Neuronal stem cell (in vitro differentiated cells): ENCODE data around the gene CNIH2.

Experiments
- DNase-seq: peaks from one replicate; pipeline ENCODE4 v3.0.0-alpha.2; 2013; ENCODE audit warnings: low spot score
- H2AFZ ChIP-seq: one replicate; pipeline ENCODE4 v1.6.1; 2013; ENCODE audit warnings: mild to moderate bottlenecking, low read length, inconsistent platforms
- H2AK5ac ChIP-seq: 2 replicates; pipeline ENCODE4 v1.6.1; 2013; ENCODE audit warnings: low read depth, mild to moderate bottlenecking, inconsistent platforms, low read length, moderate library complexity, mixed read lengths
- H2BK120ac ChIP-seq: 2 replicates; pipeline ENCODE4 v1.6.1; 2013; ENCODE audit warnings: low read depth, mild to moderate bottlenecking, inconsistent platforms, low read length, moderate library complexity, mixed read lengths
- H2BK12ac ChIP-seq: one replicate; pipeline ENCODE4 v1.6.1; 2013; ENCODE audit warnings: low read length, inconsistent platforms
- H2BK15ac ChIP-seq: 2 replicates; pipeline ENCODE4 v1.6.1; 2013; ENCODE audit warnings: mild to moderate bottlenecking, low read length, inconsistent platforms, mixed read lengths
- H2BK5ac ChIP-seq: one replicate; pipeline ENCODE4 v1.6.1; 2013; ENCODE audit warnings: inconsistent platforms, mild to moderate bottlenecking, low read length, moderate library complexity
- H3K14ac ChIP-seq: one replicate; pipeline ENCODE4 v1.6.1; 2013; ENCODE audit warnings: low read length, inconsistent platforms
- H3K18ac ChIP-seq: 2 replicates; pipeline ENCODE4 v1.6.1; 2013; ENCODE audit warnings: low read length, inconsistent platforms
- H3K23ac ChIP-seq: 2 replicates; pipeline ENCODE4 v1.6.1; 2013; ENCODE audit warnings: low read depth, mild to moderate bottlenecking, mixed read lengths, low read length, inconsistent platforms; ENCODE audit not compliant: poor library complexity
- H3K27ac ChIP-seq: replicated peaks from 3 replicates; pipeline ENCODE4 v1.5.1; 2013; ENCODE audit warnings: low read length, inconsistent platforms
- H3K27me3 ChIP-seq, 3 experiments: 2 replicates each; pipeline ENCODE4 v1.6.1; 2013; ENCODE audit warnings: low read length in 3 of 3, mild to moderate bottlenecking in 2 of 3, inconsistent platforms in 1 of 3, low read depth in 1 of 3, mixed read lengths in 1 of 3, moderate library complexity in 1 of 3; ENCODE audit not compliant: control insufficient read depth in 3 of 3, insufficient read depth in 3 of 3
- H3K36me3 ChIP-seq, 2 donors: replicated peaks in 1 of 2; 2 replicates each; pipeline ENCODE4 v1.6.1; 2013; ENCODE audit warnings: low read length in 2 of 2; ENCODE audit not compliant: control insufficient read depth in 2 of 2, insufficient read depth in 2 of 2
- H3K4ac ChIP-seq: 2 replicates; pipeline ENCODE4 v1.6.1; 2013; ENCODE audit warnings: inconsistent platforms, mild to moderate bottlenecking, low read length, moderate library complexity
- H3K4me1 ChIP-seq, 2 donors: 1 replicate in 1 of 2; 2 replicates in 1 of 2; pipeline ENCODE4 v1.6.1; 2013; ENCODE audit warnings: low read length in 2 of 2, low read depth in 1 of 2; ENCODE audit not compliant: control insufficient read depth in 2 of 2, insufficient read depth in 1 of 2
- H3K4me2 ChIP-seq: one replicate; pipeline ENCODE4 v1.6.1; 2013; ENCODE audit warnings: mild to moderate bottlenecking, low read length, inconsistent platforms; ENCODE audit not compliant: insufficient read depth, poor library complexity, severe bottlenecking
- H3K4me3 ChIP-seq, 2 donors: 2 replicates each; pipeline ENCODE4 v1.5.1; 2013; ENCODE audit warnings: low read length in 2 of 2, mild to moderate bottlenecking in 2 of 2, inconsistent platforms in 1 of 2, moderate library complexity in 1 of 2
- H3K79me1 ChIP-seq: one replicate; pipeline ENCODE4 v1.6.1; 2013; ENCODE audit warnings: low read depth, mild to moderate bottlenecking, inconsistent platforms, low read length, moderate library complexity
- H3K9ac ChIP-seq: one replicate; pipeline ENCODE4 v1.6.1; 2013; ENCODE audit warnings: mild to moderate bottlenecking, low read depth, low read length, inconsistent platforms; ENCODE audit not compliant: poor library complexity
- H3K9me3 ChIP-seq, 2 donors: replicated peaks in 1 of 2; 2 replicates each; pipeline versions ENCODE3 to v1.6.1; 2013; ENCODE audit warnings: low read length in 2 of 2, mild to moderate bottlenecking in 2 of 2, inconsistent platforms in 1 of 2, low read depth in 1 of 2, mixed read lengths in 1 of 2, moderate library complexity in 1 of 2; ENCODE audit not compliant: control insufficient read depth in 2 of 2, insufficient read depth in 1 of 2
- H4K8ac ChIP-seq: one replicate; pipeline ENCODE4 v1.6.1; 2013; ENCODE audit warnings: low read depth, mild to moderate bottlenecking, inconsistent platforms, low read length, moderate library complexity
- H4K91ac ChIP-seq: one replicate; pipeline ENCODE4 v1.6.1; 2013; ENCODE audit warnings: low read length, low read depth, mild to moderate bottlenecking, inconsistent platforms; ENCODE audit not compliant: poor library complexity
- WGBS, 2 donors: extraction: QIAGEN DNeasy Blood & Tissue Kit; methylation state at CpG; one replicate each; pipeline ENCODE4 v1.1.7; 2013; ENCODE audit warnings: missing lambda C conversion rate in 2 of 2, mixed read lengths in 1 of 2; ENCODE audit not compliant: insufficient read length in 2 of 2, insufficient replicate concordance in 1 of 2; ENCODE audit errors: extremely low coverage in 2 of 2; 5-methylcytosine and 5-hydroxymethylcytosine counted together

Gene CNIH2

DNA sequence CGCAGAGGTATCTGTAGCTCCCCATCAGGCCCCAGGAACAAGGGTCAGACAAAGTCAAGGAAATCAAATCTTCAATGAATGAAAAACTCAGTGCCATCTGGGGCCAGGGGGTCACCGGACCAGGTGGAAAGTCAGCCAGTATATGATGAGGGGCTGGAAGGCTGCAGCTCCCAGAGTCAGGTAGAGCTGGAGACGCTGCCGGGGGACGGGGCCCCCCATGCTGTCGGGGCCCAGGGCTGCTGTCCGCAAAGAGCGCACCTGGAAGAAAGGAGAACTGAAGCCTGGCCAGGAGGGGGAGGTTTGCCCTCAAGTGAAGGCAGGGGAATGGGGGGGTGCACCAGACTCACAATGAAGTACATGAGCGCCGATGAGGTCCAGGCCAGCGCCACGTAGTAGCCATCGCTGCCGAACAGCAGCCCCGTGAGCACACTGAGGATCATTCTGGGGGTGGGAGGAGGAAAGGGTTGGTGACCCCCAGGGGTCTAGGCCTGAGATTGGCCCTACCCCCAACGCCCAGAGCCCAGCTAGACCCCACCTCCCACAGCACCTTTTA is 6.6 kb downstream of the CNIH2 start:
- H3K18ac ChIP-seq: no peak overlapping the region
- H3K4me3 ChIP-seq: no peak overlapping the region
- no peak overlapping the region for H2BK5ac ChIP-seq
- no peak overlapping the region for H2BK12ac ChIP-seq
- peaks cover 4% of the 10 kb centered on the region for H3K79me1 ChIP-seq
- no peak for DNase-seq
- H3K14ac ChIP-seq: no peak overlapping the region
- no CpG with 5 or more reads among the region's 16 CpGs for WGBS, 2 donors
- H4K91ac ChIP-seq: no peak overlapping the region
- no peak overlapping the region for H2AFZ ChIP-seq
- no peaks in the 10 kb centered on the region for H3K27me3 ChIP-seq
- no peak overlapping the region for H3K27ac ChIP-seq
- no peak overlapping the region for H3K9ac ChIP-seq
- no peak overlapping the region for H2BK15ac ChIP-seq
- H3K4ac ChIP-seq: no peak overlapping the region
- no peak overlapping the region for H2BK120ac ChIP-seq
- H3K4me1 ChIP-seq: peaks cover 25 to 36% of the 10 kb centered on the region in 2 donors
- no peak overlapping the region for H3K23ac ChIP-seq
- H3K9me3 ChIP-seq: no peaks in the 10 kb centered on the region
- H2AK5ac ChIP-seq: peak overlapping the region; percentile 29
- H3K36me3 ChIP-seq: peaks cover 21 to 58% of the 10 kb centered on the region in 2 donors
- H3K4me2 ChIP-seq: no peak overlapping the region
- no peak overlapping the region for H4K8ac ChIP-seq

DNA sequence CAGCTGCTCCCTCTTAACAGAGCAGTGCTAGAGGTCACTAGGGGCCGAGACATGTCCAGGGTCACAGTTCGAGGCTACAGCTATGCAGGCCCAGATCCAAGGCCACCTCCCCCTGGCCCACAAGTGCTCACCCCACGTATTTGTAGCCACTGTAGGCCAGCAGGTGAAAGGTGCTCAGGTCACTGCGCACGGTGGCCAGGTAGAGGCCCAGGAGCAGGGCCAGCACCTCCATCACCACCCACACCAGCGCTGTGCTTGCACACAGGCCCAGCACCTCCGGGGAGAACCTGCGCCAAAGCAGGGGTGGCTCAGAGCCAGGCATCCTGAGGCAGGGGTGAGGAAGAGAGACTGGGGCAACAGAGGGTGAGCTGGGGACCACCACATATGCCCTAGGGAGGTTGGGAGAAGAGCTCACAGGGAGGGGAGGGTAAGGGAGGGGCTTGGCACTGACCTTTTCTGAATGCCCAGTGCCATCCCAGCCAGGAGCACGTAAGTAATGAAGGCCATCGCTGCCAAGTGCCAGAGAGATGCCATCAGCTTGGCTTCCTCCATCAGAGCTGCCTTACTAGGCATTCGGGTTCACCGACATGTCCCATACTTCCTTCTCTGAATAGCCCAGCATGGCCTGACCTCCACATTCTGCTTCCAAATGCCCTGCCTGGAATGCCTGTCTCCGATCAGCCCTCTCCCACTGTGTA is 7.4 kb downstream of the CNIH2 start:
- Histone ChIP-seq H3K4me1 (peaks cover 28 to 33% of the 10 kb centered on the region in 2 donors), H4K91ac (no peak overlapping the region), H2AK5ac (peak overlapping the region; percentile 47), H3K9me3 (no peaks in the 10 kb centered on the region), H3K36me3 (peaks cover 21 to 58% of the 10 kb centered on the region in 2 donors), H2BK5ac (peak overlapping the region; percentile 35), H3K4me2 (no peak overlapping the region), H3K27ac (no peak overlapping the region), H3K79me1 (peaks cover 4% of the 10 kb centered on the region), H3K4ac (no peak overlapping the region), H3K27me3 (peaks cover 0 to 5% (median 4%) of the 10 kb centered on the region in 3 experiments), H3K14ac (no peak overlapping the region), H2BK15ac (no peak overlapping the region), H2BK120ac (no peak overlapping the region), H3K18ac (no peak overlapping the region), H3K23ac (peak overlapping the region; percentile 74), H3K4me3 (no peak overlapping the region), H2BK12ac (no peak overlapping the region), H4K8ac (no peak overlapping the region), H2AFZ (no peak overlapping the region), H3K9ac (no peak overlapping the region)
- DNase-seq: no peak
- no CpG with 5 or more reads among the region's 13 CpGs for WGBS, 2 donors

DNA sequence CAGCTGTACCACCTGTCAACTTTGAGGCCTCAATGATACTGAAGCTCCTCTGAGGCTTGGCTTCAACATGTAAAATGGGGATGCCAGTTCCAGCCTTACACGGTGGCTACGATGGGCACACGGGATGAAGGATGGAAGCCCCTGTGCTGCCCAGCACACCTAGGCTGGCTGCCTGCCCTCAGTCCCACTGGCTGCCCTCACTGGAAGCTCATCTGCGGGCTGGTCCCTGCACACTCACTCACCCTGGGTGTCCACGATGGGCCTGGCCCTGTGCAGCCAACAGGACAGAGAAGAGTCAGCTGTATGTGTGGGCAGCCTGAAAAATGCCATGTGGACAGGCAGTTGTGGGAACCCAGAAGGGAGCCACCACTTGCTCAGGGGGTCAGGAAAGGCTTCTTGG is 8.7 kb downstream of the CNIH2 start:
- Histone ChIP-seq H3K4me3 (peak overlapping the region in 1 of 2 donors; percentile 46), H3K4me2 (no peak overlapping the region), H2BK12ac (no peak overlapping the region), H2BK120ac (no peak overlapping the region), H3K27ac (no peak overlapping the region), H3K27me3 (peaks cover 6 to 17% (median 16%) of the 10 kb centered on the region in 3 experiments), H3K9ac (peak overlapping the region; percentile 82), H3K23ac (no peak overlapping the region), H4K8ac (no peak overlapping the region), H3K18ac (no peak overlapping the region), H3K36me3 (peaks cover 19 to 48% of the 10 kb centered on the region in 2 donors), H3K4ac (no peak overlapping the region), H2BK5ac (no peak overlapping the region), H3K9me3 (peaks cover 0 to 4% of the 10 kb centered on the region in 2 donors), H3K14ac (no peak overlapping the region), H3K79me1 (peaks cover 4% of the 10 kb centered on the region), H2AK5ac (no peak overlapping the region), H2BK15ac (no peak overlapping the region), H4K91ac (no peak overlapping the region), H3K4me1 (peaks cover 20 to 22% of the 10 kb centered on the region in 2 donors), H2AFZ (no peak overlapping the region)
- no CpG with 5 or more reads among the region's 5 CpGs for WGBS, 2 donors
- DNase-seq: no peak

GRCh38 chr11:66287211-66287888 is 9.4 kb downstream of the CNIH2 start:
- H3K27me3 ChIP-seq: peaks cover 11 to 23% (median 23%) of the 10 kb centered on the region in 3 experiments
- no peak overlapping the region for H2AK5ac ChIP-seq
- DNase-seq: no peak
- no peak overlapping the region for H3K4me2 ChIP-seq
- H3K36me3 ChIP-seq: peaks cover 19 to 44% of the 10 kb centered on the region in 2 donors
- no peak overlapping the region for H3K18ac ChIP-seq
- no peak overlapping the region for H3K4ac ChIP-seq
- no peak overlapping the region for H2BK5ac ChIP-seq
- no peak overlapping the region for H3K23ac ChIP-seq
- no peak overlapping the region for H3K14ac ChIP-seq
- no peak overlapping the region for H2BK120ac ChIP-seq
- H3K4me1 ChIP-seq: peaks cover 17 to 18% of the 10 kb centered on the region in 2 donors
- no peak overlapping the region for H2AFZ ChIP-seq
- WGBS, 2 donors: no CpG with 5 or more reads among the region's 10 CpGs
- H3K27ac ChIP-seq: no peak overlapping the region
- H3K9ac ChIP-seq: no peak overlapping the region
- H2BK12ac ChIP-seq: no peak overlapping the region
- H3K79me1 ChIP-seq: peaks cover 6% of the 10 kb centered on the region
- no peak overlapping the region for H4K8ac ChIP-seq
- peak overlapping the region in 1 of 2 donors; percentile 63 for H3K4me3 ChIP-seq
- H2BK15ac ChIP-seq: no peak overlapping the region
- H3K9me3 ChIP-seq: peaks cover 0 to 4% of the 10 kb centered on the region in 2 donors
- no peak overlapping the region for H4K91ac ChIP-seq
